ENCODE measurements around the gene SKP2.

SKP2 gene

GRCh38 chr5:36202521-36202961 is 50.6 kb downstream of the SKP2 start:
- DNase-seq = no peak

DNA sequence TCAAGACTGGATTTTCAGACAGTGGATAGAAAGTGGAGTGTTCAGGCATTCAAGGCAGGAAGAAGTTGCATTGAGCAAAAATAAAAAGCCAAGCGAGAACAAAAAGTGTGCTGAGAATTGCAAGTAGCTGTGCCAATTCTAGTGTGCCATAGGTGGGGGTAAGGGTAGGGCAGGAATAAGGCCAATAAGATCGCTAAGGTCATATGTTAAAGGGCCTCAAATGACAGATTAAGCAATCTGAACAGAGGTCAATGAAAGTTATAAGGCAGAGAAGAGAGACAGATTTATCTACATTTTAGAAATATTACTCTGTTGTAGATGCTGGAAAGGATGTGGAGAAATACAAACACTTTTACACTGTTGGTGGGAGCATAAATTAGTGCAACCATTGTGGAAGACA is 53.4 kb downstream of the SKP2 start:
- no peak for DNase-seq

- DNase-seq = no peak
These were observed 55.0 kb downstream of the SKP2 start for GRCh38 chr5:36206913-36207312.

- DNase-seq = no peak
These were observed 56.9 kb downstream of the SKP2 start for GRCh38 chr5:36208786-36209185.

- no peak for DNase-seq
These were observed 57.8 kb downstream of the SKP2 start for GRCh38 chr5:36209664-36210063.

GRCh38 chr5:36214436-36214835 is 62.5 kb downstream of the SKP2 start:
- no peak for DNase-seq

GRCh38 chr5:36215910-36216309 is 64.0 kb downstream of the SKP2 start:
- no peak for DNase-seq

DNA sequence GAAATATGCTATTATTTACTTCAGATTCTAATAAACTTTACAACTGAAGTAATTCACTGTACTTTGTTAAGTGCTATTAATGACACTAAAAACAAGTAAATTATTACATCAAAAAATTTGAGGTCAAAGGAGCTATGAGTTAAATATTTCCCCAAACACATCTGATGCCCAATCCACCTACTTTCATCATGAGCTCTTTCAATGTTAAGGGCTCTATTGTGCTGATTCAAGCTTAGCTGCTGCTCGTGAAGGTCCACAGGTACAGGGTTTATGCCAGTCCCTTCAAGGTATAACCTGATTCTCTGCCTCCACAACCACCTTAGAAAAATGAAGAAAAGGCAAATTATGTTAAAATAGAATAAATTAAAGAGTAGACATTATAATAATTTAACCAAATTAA is 65.7 kb downstream of the SKP2 start:
- DNase-seq = no peak

DNA sequence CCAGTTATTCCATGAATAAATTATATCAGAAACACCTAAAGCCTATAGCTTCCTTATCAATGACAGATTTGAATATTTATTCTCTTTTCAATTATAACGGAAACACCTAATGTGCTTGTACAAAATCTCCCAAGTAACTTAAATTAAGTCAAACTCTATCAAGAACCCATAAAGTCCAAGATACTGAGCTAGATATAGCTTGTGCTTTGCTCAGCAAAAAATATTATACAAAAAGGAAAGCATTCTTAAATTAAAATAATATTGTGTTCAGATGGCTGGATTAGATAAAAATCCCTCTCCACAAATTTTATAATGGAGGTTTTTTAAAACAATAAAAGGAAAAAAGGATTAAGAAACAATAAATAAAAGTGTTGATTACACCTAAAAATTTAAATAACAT is 66.1 kb downstream of the SKP2 start:
- DNase-seq = no peak

GRCh38 chr5:36222620-36223019 is 70.7 kb downstream of the SKP2 start:
- DNase-seq = no peak

GRCh38 chr5:36227046-36227445 is 75.1 kb downstream of the SKP2 start:
- DNase-seq = no peak

DNA sequence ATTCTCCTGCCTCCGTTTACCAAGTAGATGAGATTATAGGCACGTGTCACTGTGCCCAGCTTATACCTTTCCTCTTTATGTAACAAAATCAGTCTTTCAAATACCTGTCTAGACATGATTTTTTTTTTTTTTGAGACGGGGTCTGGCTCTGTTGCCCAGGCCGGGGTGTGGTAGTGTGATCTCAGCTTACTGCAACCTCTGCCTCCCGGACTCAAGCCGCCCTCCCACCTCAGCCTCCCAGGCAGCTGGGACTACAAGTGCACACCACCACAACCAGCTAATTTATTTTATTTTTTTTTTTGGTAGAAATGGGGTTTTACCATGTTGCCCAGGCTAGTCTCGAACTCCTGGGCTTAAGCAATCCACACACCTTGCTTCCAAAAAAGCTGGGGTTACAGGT is 76.6 kb downstream of the SKP2 start:
- DNase-seq = no peak

- no peak for DNase-seq
These were observed 78.4 kb downstream of the SKP2 start for GRCh38 chr5:36230151-36230790.

- no peak for DNase-seq
These were observed 80.6 kb downstream of the SKP2 start for GRCh38 chr5:36232533-36232932.
